HEK293T (cell line): ENCODE data around the gene RPL21.

ENCODE experiments used
- BHLHE40 ChIP-seq: fragments of 450-650 bp; IDR thresholded peaks from 2 replicates; pipeline ENCODE4 v1.6.1; 2016; ENCODE audit warnings: mild to moderate bottlenecking, moderate library complexity, borderline replicate concordance
- FOXM1 ChIP-seq: fragments of 450-650 bp; IDR thresholded peaks from 2 replicates; pipeline ENCODE4 v1.6.1; 2017; ENCODE audit warnings: mild to moderate bottlenecking, borderline replicate concordance
- HDGF ChIP-seq: fragments of 450-650 bp; IDR thresholded peaks from 2 replicates; pipeline ENCODE4 v1.6.1; 2017; ENCODE audit warnings: antibody characterized with exemption, borderline replicate concordance
- PKNOX1 ChIP-seq: fragments of 450-650 bp; IDR thresholded peaks from 2 replicates; pipeline ENCODE4 v1.6.1; 2016
- SP1 ChIP-seq: fragments of 450-650 bp; IDR thresholded peaks from 2 replicates; pipeline ENCODE4 v1.6.1; 2017
- SUZ12 ChIP-seq: fragments of 450-650 bp; IDR thresholded peaks from 2 replicates; pipeline ENCODE4 v1.6.1; 2016; ENCODE audit warnings: mild to moderate bottlenecking
- TARDBP ChIP-seq: fragments of 450-650 bp; IDR thresholded peaks from 2 replicates; pipeline ENCODE4 v1.6.1; 2016
- ZNF384 ChIP-seq: fragments of 450-650 bp; IDR thresholded peaks from 2 replicates; pipeline ENCODE4 v1.6.1; 2016

DNA sequence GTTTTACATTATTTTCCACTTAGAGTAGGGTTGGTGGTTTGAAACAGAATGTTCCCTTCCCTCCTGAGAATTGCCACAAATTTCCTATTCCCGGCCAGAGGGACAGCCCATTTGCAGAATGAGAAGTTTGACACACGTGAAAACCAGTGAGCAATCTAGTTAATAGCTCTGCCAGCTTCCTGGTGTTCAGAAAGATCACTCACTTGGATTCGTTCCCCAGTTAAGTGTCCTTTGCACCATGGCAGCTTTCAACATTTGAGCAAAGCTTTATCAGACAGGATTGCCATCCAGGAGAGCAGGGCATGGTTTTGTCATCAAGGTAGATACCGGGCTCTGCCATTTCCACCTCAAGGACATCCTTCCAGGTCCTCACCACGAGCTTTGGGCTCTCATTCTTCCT is 47.5 kb downstream of the RPL21 start:
- no peak for TF ChIP-seq HDGF
- no peak for TF ChIP-seq TARDBP
- TF ChIP-seq ZNF384, result no peak
- TF ChIP-seq PKNOX1, result no peak
- TF ChIP-seq SP1, result no peak
- no peak for TF ChIP-seq FOXM1
- TF ChIP-seq SUZ12, result no peak
- no peak for TF ChIP-seq BHLHE40
